BJ (cell line): ENCODE measurements around the gene CHTF18. TPM values are rescaled to one million over a fixed set of nuclear protein-coding genes. Genes with fewer than 3 reads are reported as not detected.

Experiments
- CTCF ChIA-PET: fragments of 350-600 bp; formaldehyde crosslinking; extraction: SDS; loops from one replicate; lab custom pipeline; 2021; ENCODE audit warnings: antibody characterized with exemption, inconsistent platforms; lab: Yijun Ruan, JAX
- POLR2A ChIA-PET: fragments of 300-600 bp; sonication (Branson Sonifier 250); formaldehyde crosslinking; extraction: SDS; loops from one replicate; lab custom pipeline; 2021; ENCODE audit warnings: antibody characterized with exemption; lab: Charles Lee
- DNase-seq: peaks from one replicate; pipeline ENCODE4 v3.0.0-alpha.2; 2011; ENCODE audit warnings: low read depth
- H3K27me3 ChIP-seq: 2 replicates; pipeline ENCODE4 v1.6.0; 2011; ENCODE audit warnings: low read length; ENCODE audit not compliant: control insufficient read depth, insufficient read depth
- H3K36me3 ChIP-seq: 2 replicates; pipeline ENCODE4 v1.5.1; 2011; ENCODE audit warnings: low read length; ENCODE audit not compliant: control insufficient read depth, insufficient read depth
- H3K4me3 ChIP-seq: 2 replicates; pipeline ENCODE4 v1.5.1; 2011; ENCODE audit warnings: low read depth, mild to moderate bottlenecking, control low read depth, low read length
- CTCF ChIP-seq: IDR thresholded peaks from 2 replicates; pipeline ENCODE4 v1.5.1; 2011; ENCODE audit warnings: low read depth, mild to moderate bottlenecking, control low read depth, inconsistent platforms, low read length, moderate library complexity; ENCODE audit not compliant: insufficient read depth
- polyA plus RNA-seq: library from polyadenylated mRNA; depleted of rRNA; stranded (reverse); fragments of >200 nt; gene quantifications from 2 replicates; pipeline ENCODE4 v1.2.3, GENCODE V29; 2011

The CHTF18 gene
- polyA plus RNA-seq, 1 experiment: 6.1 TPM

- POLR2A ChIA-PET: no interaction called here
- H3K36me3 ChIP-seq: no peaks in the 10 kb centered on the region
Observed at GRCh38 chr16:827513-827912, 39.1 kb downstream of the CHTF18 start.

GRCh38 chr16:828891-829290, 40.5 kb downstream of the CHTF18 start:
- ChIA-PET CTCF (no interaction called here), POLR2A (no interaction called here)
- H3K4me3 ChIP-seq: no peak overlapping the region
- peaks cover 3% of the 10 kb centered on the region for H3K27me3 ChIP-seq
- TF ChIP-seq CTCF: no peak
- DNase-seq: no peak
- no peaks in the 10 kb centered on the region for H3K36me3 ChIP-seq

More at GRCh38 chr16:827513-827912, 39.1 kb downstream of the CHTF18 start:
- peaks cover 5% of the 10 kb centered on the region for H3K27me3 ChIP-seq
- CTCF ChIA-PET: no interaction called here
- no peak for DNase-seq
- no peak for TF ChIP-seq CTCF
- no peak overlapping the region for H3K4me3 ChIP-seq

GRCh38 chr16:830107-830870, 41.9 kb downstream of the CHTF18 start:
- H3K4me3 ChIP-seq: no peak overlapping the region
- H3K27me3 ChIP-seq: peaks cover 3% of the 10 kb centered on the region
- CTCF ChIA-PET: no interaction called here
- no peak for DNase-seq
- no peak for TF ChIP-seq CTCF
- H3K36me3 ChIP-seq: no peaks in the 10 kb centered on the region
- POLR2A ChIA-PET: no interaction called here

GRCh38 chr16:830871-831570, 42.6 kb downstream of the CHTF18 start:
- no peak for DNase-seq
- no peak for TF ChIP-seq CTCF
- CTCF ChIA-PET: no interaction called here

GRCh38 chr16:831571-832413, 43.4 kb downstream of the CHTF18 start:
- ChIA-PET POLR2A (no interaction called here), CTCF (no interaction called here)
- TF ChIP-seq CTCF: no peak
- H3K27me3 ChIP-seq: no peaks in the 10 kb centered on the region
- H3K36me3 ChIP-seq: no peaks in the 10 kb centered on the region
- H3K4me3 ChIP-seq: no peak overlapping the region
- no peak for DNase-seq

More at GRCh38 chr16:830871-831570, 42.6 kb downstream of the CHTF18 start:
- H3K36me3 ChIP-seq: no peaks in the 10 kb centered on the region
- H3K27me3 ChIP-seq: peaks cover under 1% of the 10 kb centered on the region; the same call in 1 of the 2 replicates
- POLR2A ChIA-PET: no interaction called here
- no peak overlapping the region for H3K4me3 ChIP-seq
